GM12872 (cell line): ENCODE data around the gene KIF19.

ENCODE experiments used
- TF ChIP-seq, protein P1 (sequence below): IDR thresholded peaks from 3 replicates; pipeline ENCODE4 v1.5.1; 2011; ENCODE audit warnings: low read depth, mild to moderate bottlenecking, low read length, moderate library complexity; ENCODE audit not compliant: insufficient read depth

Gene KIF19

DNA sequence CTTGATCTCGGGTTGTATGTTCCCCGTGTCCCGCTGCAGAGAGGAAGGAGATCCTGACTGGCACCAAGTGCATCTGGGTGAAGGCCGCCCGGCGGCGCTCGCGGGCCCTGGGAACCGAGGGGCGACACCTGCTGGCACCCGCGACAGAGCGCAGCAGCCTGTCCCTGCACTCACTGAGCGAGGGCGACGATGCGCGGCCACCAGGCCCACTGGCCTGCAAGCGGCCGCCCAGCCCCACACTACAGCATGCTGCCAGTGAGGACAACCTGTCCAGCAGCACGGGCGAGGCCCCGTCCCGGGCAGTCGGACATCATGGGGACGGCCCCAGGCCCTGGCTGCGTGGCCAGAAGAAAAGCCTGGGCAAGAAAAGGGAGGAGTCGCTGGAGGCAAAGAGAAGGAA is 28.1 kb downstream of the KIF19 start:
- TF ChIP-seq, protein P1, sequence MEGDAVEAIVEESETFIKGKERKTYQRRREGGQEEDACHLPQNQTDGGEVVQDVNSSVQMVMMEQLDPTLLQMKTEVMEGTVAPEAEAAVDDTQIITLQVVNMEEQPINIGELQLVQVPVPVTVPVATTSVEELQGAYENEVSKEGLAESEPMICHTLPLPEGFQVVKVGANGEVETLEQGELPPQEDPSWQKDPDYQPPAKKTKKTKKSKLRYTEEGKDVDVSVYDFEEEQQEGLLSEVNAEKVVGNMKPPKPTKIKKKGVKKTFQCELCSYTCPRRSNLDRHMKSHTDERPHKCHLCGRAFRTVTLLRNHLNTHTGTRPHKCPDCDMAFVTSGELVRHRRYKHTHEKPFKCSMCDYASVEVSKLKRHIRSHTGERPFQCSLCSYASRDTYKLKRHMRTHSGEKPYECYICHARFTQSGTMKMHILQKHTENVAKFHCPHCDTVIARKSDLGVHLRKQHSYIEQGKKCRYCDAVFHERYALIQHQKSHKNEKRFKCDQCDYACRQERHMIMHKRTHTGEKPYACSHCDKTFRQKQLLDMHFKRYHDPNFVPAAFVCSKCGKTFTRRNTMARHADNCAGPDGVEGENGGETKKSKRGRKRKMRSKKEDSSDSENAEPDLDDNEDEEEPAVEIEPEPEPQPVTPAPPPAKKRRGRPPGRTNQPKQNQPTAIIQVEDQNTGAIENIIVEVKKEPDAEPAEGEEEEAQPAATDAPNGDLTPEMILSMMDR: peak; percentile 98

- TF ChIP-seq, protein P1: no peak
Measured at GRCh38 chr17:74354561-74354960, 28.5 kb downstream of the KIF19 start.

DNA sequence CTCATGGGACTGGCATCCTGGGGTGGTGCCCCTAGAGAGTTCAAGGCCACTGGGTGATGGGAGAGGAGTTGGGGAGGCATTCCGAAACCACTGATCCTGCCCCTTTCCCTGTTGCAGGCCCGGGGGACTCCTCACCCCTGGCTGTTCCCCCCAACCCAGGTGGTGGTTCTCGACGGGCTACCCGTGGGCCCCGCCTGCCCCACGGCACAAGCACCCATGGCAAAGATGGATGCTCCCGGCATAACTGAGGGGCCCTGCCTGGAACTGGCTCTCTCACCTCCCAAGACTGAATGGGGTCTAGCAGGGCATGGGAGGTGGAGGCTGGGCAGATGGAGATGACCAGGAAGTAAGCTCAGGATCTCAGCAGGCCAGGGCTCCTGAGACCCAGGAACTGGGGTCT is 29.0 kb downstream of the KIF19 start:
- TF ChIP-seq, protein P1: no peak

DNA sequence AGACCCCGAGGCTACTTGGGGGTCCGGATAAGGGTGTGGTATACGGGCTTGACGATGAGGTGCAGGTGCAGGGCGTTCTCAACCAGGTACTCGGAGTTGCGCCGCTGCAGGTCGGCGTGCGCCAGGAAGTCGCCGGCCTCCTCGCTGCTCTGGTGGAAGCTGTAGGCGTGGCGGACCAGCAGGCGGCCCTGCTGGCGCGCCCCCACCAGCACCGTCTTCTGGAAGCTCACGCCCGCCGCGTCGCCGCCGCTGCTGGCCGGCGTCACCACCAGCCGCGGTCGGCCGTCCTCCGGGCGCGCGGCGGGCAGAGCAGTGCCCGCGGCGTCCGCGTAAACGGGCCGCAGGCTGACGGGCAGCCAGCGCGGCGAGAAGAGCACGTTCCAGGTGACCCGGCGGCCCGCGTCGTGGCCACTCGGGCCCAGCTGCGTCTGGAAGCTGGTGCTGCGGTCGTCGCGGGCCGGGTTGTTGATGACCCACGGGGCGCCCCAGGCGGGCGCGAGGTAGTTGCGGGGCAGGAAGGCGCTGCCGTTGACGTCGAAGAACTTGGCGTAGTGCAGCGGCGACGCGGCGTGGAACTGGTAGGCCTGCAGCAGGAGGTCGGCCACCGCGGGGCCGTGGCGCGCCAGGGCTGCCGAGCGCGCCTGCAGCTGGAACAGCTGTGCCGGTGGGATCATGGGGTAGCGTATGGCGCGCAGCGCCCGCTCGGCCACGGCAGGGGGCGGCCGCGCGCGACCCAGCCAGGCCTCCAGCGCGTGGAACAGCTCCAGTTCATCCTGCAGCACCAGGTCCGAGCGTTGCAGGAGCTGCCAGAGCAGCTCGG is 30.8 kb downstream of the KIF19 start:
- TF ChIP-seq, protein P1: no peak

DNA sequence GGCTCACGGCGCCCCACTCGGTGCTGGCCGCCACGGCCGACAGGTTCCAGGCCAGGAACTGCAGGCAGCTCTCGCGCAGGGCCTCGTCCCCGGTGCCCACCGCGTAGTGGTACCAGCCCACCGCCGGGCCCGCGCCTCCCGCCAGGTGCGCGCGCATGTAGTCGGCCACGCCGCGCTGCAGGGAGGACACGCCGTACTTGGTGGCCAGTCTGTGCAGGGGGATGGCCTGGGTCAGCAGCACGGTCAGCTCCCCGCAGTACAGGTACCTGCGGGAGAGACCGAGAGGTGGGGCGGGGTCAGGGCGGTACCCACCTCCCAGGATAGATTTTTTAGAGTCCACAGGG is 31.4 kb downstream of the KIF19 start:
- TF ChIP-seq, protein P1: no peak

- TF ChIP-seq, protein P1: no peak
Measured at GRCh38 chr17:74358697-74359096, 32.7 kb downstream of the KIF19 start.

GRCh38 chr17:74359916-74360315 is 33.9 kb downstream of the KIF19 start:
- TF ChIP-seq, protein P1: no peak
